GM18499 (cell line): ENCODE data around the gene GPR15LG.

Experiments
- ATAC-seq: cut with Tn5 transposase; IDR thresholded peaks from one replicate; pipeline ENCODE4 v1.9.1; 2021; ENCODE audit warnings: moderate number of reproducible peaks; ENCODE audit not compliant: insufficient read depth, unreplicated experiment

The GPR15LG gene

GRCh38 chr10:84211566-84211965 is 38.0 kb downstream of the GPR15LG start:
- ATAC-seq: no peak

GRCh38 chr10:84212014-84212413 is 38.4 kb downstream of the GPR15LG start:
- no peak for ATAC-seq

GRCh38 chr10:84213076-84213475 is 39.5 kb downstream of the GPR15LG start:
- ATAC-seq: no peak

DNA sequence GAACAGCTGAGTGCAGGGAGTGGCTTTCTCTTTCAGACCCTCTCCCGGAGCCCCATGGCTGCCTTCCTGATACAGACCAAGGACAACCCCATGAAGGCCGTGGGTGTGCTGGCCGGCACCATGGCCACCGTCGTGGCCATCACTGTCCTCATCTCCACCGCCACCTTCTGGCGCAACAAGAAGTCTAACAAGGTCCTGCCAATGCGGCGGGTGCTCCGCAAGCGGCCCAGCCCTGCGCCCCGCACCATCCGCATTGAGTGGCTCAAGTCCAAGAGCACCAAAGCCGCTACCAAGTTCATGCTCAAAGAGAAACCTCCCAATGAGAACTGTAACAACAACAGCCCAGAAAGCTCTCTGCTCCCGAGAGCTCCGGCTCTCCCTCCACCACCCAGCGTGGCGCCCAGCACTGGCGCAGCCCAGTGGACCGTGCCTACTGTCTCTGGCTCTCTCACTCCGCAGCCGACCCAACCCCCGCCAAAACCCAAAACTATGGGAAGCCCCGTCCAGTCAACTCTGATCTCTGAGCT is 40.5 kb downstream of the GPR15LG start:
- no peak for ATAC-seq

- peak; percentile 69 for ATAC-seq
These were observed 41.1 kb downstream of the GPR15LG start for GRCh38 chr10:84214612-84215235.

DNA sequence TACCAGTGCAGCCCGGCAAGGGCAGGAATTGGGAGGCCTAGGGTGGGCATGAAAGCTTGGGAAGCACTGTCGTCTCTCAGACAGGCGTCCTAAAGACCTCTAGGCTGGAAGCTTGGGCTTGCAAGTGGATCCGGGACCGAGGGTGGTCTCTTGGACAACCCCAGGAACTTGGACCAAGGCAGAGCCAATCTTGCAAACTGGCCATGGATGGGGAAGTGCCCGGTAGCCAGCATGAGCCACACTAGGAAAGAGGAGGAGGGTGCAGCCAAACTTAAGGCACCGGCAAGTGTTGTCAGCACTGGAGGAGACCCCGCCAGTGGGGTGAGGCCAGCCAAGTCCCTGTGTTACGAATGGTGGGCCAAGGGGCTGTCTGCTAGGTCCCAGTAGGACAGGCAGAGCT is 43.2 kb downstream of the GPR15LG start:
- no peak for ATAC-seq

- no peak for ATAC-seq
These were observed 44.1 kb downstream of the GPR15LG start for GRCh38 chr10:84217746-84218145.

GRCh38 chr10:84221916-84222315 is 48.3 kb downstream of the GPR15LG start:
- ATAC-seq: no peak

DNA sequence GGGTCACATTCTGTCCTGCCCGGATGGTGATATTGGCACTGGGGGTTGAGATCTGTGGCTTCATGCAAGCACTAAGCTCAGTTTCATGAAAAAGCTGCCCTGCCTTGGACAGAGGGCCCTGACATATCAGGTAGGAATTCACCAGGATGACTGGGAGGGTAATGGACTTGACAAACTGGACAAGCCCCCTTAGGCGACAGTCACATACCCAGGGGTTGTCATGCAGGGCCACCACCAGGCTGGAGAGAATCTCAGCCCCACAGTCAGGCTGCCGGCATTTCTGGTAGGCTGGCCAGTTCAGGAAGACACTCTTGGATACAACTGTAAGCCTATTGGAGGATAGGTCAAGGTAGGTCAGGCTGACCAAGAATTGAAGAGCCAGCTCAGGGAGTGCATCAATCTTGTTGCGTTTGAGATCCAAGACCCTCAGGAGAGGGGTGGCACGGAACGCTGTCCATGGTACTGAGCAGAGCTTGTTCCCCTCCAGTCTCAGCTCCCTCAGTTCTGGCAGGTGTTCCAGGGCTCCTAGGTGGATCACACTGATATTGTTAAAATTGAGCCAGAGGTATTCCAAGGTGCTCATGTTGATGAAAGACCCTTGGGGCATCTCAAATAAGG is 50.9 kb downstream of the GPR15LG start:
- no peak for ATAC-seq

GRCh38 chr10:84225427-84226173 is 52.0 kb downstream of the GPR15LG start, which contains the start of gene LRIT2:
TSS of gene LRIT2 (minus strand) at chr10:84225544. CDS start at chr10:84225520, 24 bp downstream.
- no peak for ATAC-seq

DNA sequence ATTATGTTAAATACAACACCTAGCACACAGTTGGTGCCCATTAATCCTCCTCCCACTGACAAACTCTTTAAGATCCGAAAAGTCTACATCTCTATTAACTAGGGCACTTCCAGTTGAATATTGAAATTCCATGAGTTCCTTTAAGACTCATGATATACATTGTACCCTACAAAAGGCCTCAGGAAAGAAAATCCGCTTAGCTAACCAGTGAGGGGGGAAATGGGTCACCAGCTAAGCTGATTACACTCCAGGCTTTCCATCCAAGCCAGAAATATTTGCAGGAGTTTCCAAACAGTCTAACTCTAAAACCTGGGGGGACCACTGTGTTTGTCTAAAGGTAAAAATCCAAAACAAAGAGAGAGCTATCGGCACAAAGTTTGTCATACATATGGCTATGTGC is 53.0 kb downstream of the GPR15LG start:
- ATAC-seq: no peak

DNA sequence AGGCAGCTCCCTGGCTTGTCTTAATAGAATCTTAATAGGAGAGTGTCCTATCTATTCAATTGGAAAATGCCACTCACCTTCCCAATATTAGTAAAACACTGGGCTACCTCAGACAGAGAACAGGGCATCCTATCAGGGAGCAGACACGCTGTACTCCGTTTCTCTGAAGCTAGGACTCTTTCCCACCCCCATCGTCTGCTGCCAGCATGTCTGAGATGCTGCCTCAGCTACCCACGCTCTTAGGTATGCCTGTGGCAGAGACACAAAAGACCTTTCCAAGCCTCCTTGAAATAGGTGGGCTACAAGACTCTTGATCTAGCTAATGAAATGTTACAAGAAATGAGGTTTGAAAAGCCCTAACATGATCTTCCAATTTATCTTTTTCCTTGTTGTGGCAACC is 54.2 kb downstream of the GPR15LG start:
- no peak for ATAC-seq

- no peak for ATAC-seq
These were observed 56.8 kb downstream of the GPR15LG start for GRCh38 chr10:84230359-84230758.

DNA sequence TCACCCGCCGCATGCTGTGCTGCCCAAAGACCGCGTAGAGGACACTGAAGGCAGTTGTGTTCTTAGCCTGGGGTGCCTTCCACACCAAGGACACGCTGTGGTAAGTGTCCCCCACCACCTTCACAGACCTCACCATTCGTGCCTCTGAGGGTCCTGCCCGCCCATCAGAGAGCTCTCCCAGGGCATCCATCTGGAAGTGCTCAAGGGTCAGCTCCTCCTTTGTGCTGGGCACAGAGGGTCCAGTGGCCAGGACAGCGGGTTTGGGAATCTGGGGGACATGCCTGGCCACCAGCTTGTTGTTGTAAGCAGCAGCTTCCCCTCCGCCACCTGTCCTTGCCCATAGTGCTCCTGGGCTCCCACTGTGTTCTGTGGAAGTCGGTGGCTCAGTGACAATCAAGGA is 58.8 kb downstream of the GPR15LG start:
- no peak for ATAC-seq

- ATAC-seq: no peak
These were observed 60.3 kb downstream of the GPR15LG start for GRCh38 chr10:84233940-84234339.

DNA sequence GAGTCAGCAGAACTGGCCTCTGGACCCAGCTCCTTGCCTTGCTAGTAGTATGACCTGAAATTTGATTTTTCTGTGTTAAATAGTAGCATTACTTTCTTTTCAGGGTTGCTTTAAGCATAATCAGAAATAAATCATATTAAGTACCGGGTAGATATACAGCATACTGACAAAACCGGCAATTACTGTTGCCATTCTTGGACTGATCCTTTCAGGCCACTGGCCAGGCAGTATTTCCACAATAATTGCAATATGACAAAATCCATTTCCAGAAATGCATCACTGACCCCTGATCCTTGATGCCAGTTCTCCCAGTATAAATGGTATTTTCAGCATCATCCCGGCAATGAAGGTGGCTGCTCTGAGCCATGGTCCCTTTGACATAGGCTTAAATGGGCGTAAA is 60.9 kb downstream of the GPR15LG start:
- ATAC-seq: no peak
